Colon (tissue), 2 donors: ENCODE data around the gene GAS7.

Experiments used
- FAIRE-seq: peaks from 2 replicates; lab custom pipeline; 2012; peaks lifted over from hg19 to GRCh38; lab: Jason Lieb, UNC
- donor health status: control.
- donor health status: control.

GAS7 gene

GRCh38 chr17:10198509-10199249, at the start of gene GAS7:
GAS7 (minus strand) TSS chr17:10198606.
- FAIRE-seq, result no peak

- no peak for FAIRE-seq
Observed at GRCh38 chr17:10247810-10248209, 49.4 kb upstream of the GAS7 start.

- FAIRE-seq, result no peak
Observed at GRCh38 chr17:10243883-10244844, 45.8 kb upstream of the GAS7 start.

- no peak for FAIRE-seq
Observed at GRCh38 chr17:10241781-10242180, 43.4 kb upstream of the GAS7 start.

- no peak for FAIRE-seq
Observed at GRCh38 chr17:10238661-10239060, 40.3 kb upstream of the GAS7 start.

GRCh38 chr17:10234033-10234432, 35.6 kb upstream of the GAS7 start:
- no peak for FAIRE-seq

GRCh38 chr17:10233161-10233560, 34.8 kb upstream of the GAS7 start:
- no peak for FAIRE-seq

GRCh38 chr17:10229181-10229580, 30.8 kb upstream of the GAS7 start:
- no peak for FAIRE-seq

- FAIRE-seq, result no peak
Observed at GRCh38 chr17:10226930-10227695, 28.7 kb upstream of the GAS7 start.

GRCh38 chr17:10224582-10225195, 26.3 kb upstream of the GAS7 start:
- FAIRE-seq, result no peak

- no peak for FAIRE-seq
Observed at GRCh38 chr17:10219193-10219592, 20.8 kb upstream of the GAS7 start.

- FAIRE-seq, result no peak
Observed at GRCh38 chr17:10217916-10218315, 19.5 kb upstream of the GAS7 start.

GRCh38 chr17:10216213-10216938, 18.0 kb upstream of the GAS7 start:
- FAIRE-seq, result no peak

- no peak for FAIRE-seq
Observed at GRCh38 chr17:10215286-10215685, 16.9 kb upstream of the GAS7 start.

GRCh38 chr17:10211666-10212065, 13.3 kb upstream of the GAS7 start:
- no peak for FAIRE-seq

GRCh38 chr17:10210151-10210574, 11.8 kb upstream of the GAS7 start:
- no peak for FAIRE-seq

GRCh38 chr17:10208604-10209193, 10.3 kb upstream of the GAS7 start:
- no peak for FAIRE-seq

GRCh38 chr17:10207153-10207552, 8.7 kb upstream of the GAS7 start:
- FAIRE-seq, result no peak

- no peak for FAIRE-seq
Observed at GRCh38 chr17:10205549-10206185, 7.3 kb upstream of the GAS7 start.

- FAIRE-seq, result no peak
Observed at GRCh38 chr17:10201680-10202079, 3.3 kb upstream of the GAS7 start.
